GM18870 (cell line): ENCODE data around the gene PHYKPL.

Experiments
- ATAC-seq: cut with Tn5 transposase; IDR thresholded peaks from one replicate; pipeline ENCODE4 v1.9.1; 2021; ENCODE audit warnings: moderate library complexity; ENCODE audit not compliant: unreplicated experiment

Gene PHYKPL

GRCh38 chr5:178224403-178224802 is 8.2 kb downstream of the PHYKPL start:
- no peak for ATAC-seq

GRCh38 chr5:178223828-178224335 is 8.7 kb downstream of the PHYKPL start:
- no peak for ATAC-seq

- ATAC-seq: no peak
Measured at GRCh38 chr5:178223196-178223773, 9.3 kb downstream of the PHYKPL start.

GRCh38 chr5:178222292-178222691 is 10.3 kb downstream of the PHYKPL start:
- ATAC-seq: no peak

- no peak for ATAC-seq
Measured at GRCh38 chr5:178221853-178222252, 10.7 kb downstream of the PHYKPL start.

GRCh38 chr5:178221282-178221681 is 11.3 kb downstream of the PHYKPL start:
- ATAC-seq: no peak

GRCh38 chr5:178218827-178219226 is 13.8 kb downstream of the PHYKPL start:
- ATAC-seq: no peak

- no peak for ATAC-seq
Measured at GRCh38 chr5:178218237-178218776, 14.3 kb downstream of the PHYKPL start.

- ATAC-seq: no peak
Measured at GRCh38 chr5:178216779-178217178, 15.8 kb downstream of the PHYKPL start.

- no peak for ATAC-seq
Measured at GRCh38 chr5:178216088-178216534, 16.5 kb downstream of the PHYKPL start.

- no peak for ATAC-seq
Measured at GRCh38 chr5:178215280-178216002, 17.2 kb downstream of the PHYKPL start.

- no peak for ATAC-seq
Measured at GRCh38 chr5:178214160-178214803, 18.3 kb downstream of the PHYKPL start.

- ATAC-seq: no peak
Measured at GRCh38 chr5:178213748-178214151, 18.9 kb downstream of the PHYKPL start.

- ATAC-seq: no peak
Measured at GRCh38 chr5:178213003-178213461, 19.6 kb downstream of the PHYKPL start.

- no peak for ATAC-seq
Measured at GRCh38 chr5:178212241-178213002, 20.2 kb downstream of the PHYKPL start.

- ATAC-seq: no peak
Measured at GRCh38 chr5:178211095-178212048, 21.2 kb downstream of the PHYKPL start.

GRCh38 chr5:178210686-178211085 is 21.9 kb downstream of the PHYKPL start:
- no peak for ATAC-seq

- no peak for ATAC-seq
Measured at GRCh38 chr5:178210073-178210535, 22.5 kb downstream of the PHYKPL start.

- ATAC-seq: no peak
Measured at GRCh38 chr5:178209334-178210072, 23.1 kb downstream of the PHYKPL start.
